GM18508 (cell line): ENCODE results near the gene SEMA7A.

ENCODE experiments used
- ATAC-seq: cut with Tn5 transposase; IDR thresholded peaks from one replicate; pipeline ENCODE4 v1.9.1; 2021; ENCODE audit warnings: moderate number of reproducible peaks; ENCODE audit not compliant: insufficient read depth, unreplicated experiment

SEMA7A gene

GRCh38 chr15:74431116-74431515 lies 2.6 kb downstream of the SEMA7A start:
- ATAC-seq: no peak

GRCh38 chr15:74430510-74430951 lies 3.2 kb downstream of the SEMA7A start:
- no peak for ATAC-seq

GRCh38 chr15:74429781-74430400 lies 3.9 kb downstream of the SEMA7A start:
- ATAC-seq: no peak

GRCh38 chr15:74428970-74429780 lies 4.6 kb downstream of the SEMA7A start:
- no peak for ATAC-seq

- ATAC-seq: no peak
Observed at GRCh38 chr15:74428442-74428787, 5.3 kb downstream of the SEMA7A start.

- no peak for ATAC-seq
Observed at GRCh38 chr15:74427607-74428441, 5.9 kb downstream of the SEMA7A start.

GRCh38 chr15:74426404-74427281 lies 7.1 kb downstream of the SEMA7A start:
- no peak for ATAC-seq

GRCh38 chr15:74425630-74426029 lies 8.1 kb downstream of the SEMA7A start:
- no peak for ATAC-seq

- no peak for ATAC-seq
Observed at GRCh38 chr15:74424901-74425528, 8.7 kb downstream of the SEMA7A start.

- ATAC-seq: no peak
Observed at GRCh38 chr15:74423431-74424257, 10.1 kb downstream of the SEMA7A start.

GRCh38 chr15:74422652-74423430 lies 10.9 kb downstream of the SEMA7A start:
- ATAC-seq: no peak

- ATAC-seq: no peak
Observed at GRCh38 chr15:74422265-74422651, 11.5 kb downstream of the SEMA7A start.

GRCh38 chr15:74421302-74422245 lies 12.2 kb downstream of the SEMA7A start:
- no peak for ATAC-seq

- ATAC-seq: no peak
Observed at GRCh38 chr15:74420193-74420905, 13.4 kb downstream of the SEMA7A start.

- ATAC-seq: no peak
Observed at GRCh38 chr15:74419432-74419831, 14.3 kb downstream of the SEMA7A start.

- no peak for ATAC-seq
Observed at GRCh38 chr15:74418575-74419338, 15.0 kb downstream of the SEMA7A start.
